Neural cell (in vitro differentiated cells): Measurements from ENCODE around the gene ANKS1A.

Source experiments
- POLR2AphosphoS5 ChIP-seq: IDR thresholded peaks from 2 replicates; pipeline ENCODE4 v1.6.1; 2012
- RAD21 ChIP-seq: fragments of 450-650 bp; conservative IDR thresholded peaks from 2 replicates; pipeline ENCODE4 v1.6.1; 2014; ENCODE audit warnings: antibody characterized with exemption, mild to moderate bottlenecking, moderate library complexity
- TF ChIP-seq, protein P1 (sequence below): fragments of 450-650 bp; IDR thresholded peaks from 2 replicates; pipeline ENCODE4 v1.5.1; 2014; ENCODE audit warnings: antibody characterized with exemption, mild to moderate bottlenecking, moderate library complexity; ENCODE audit not compliant: poor library complexity, severe bottlenecking
- TF ChIP-seq, protein P2 (sequence below): IDR thresholded peaks from 2 replicates; pipeline ENCODE4 v1.6.1; 2012; ENCODE audit warnings: borderline replicate concordance

DNA sequence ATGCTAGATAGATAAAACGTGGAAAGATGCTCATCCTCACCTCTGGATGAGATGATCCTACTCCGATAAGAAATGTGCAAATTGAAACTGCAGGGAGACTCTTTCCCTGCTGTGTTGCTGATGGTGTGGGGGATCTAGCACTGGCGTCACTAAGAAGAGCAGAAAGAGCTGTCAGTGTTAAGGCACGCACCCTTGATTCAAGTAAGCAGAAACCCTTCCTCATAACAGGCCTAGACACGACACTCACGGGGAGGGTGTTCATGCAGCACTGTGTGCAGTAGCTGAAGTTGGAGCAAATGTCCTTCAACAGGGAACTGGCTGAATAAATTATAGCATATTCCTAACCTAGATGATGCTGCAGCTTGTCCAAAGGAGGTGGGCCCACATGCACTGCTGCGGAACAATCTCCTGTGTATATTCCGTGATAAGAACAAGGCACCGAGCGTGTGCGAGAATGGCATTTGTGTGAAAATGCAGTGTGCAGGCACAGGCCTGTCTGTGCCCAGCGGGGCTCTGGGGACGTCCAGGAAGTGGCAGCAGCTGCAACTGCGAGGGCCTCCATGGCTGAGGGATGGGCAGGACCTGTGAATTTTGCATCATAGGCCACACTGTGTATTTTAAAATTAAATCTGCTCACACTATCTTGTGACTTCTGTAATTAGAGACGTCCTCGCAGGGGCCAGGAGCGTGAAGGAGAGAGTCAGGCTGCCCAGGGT is 188.1 kb downstream of the ANKS1A start:
- TF ChIP-seq, protein P1, sequence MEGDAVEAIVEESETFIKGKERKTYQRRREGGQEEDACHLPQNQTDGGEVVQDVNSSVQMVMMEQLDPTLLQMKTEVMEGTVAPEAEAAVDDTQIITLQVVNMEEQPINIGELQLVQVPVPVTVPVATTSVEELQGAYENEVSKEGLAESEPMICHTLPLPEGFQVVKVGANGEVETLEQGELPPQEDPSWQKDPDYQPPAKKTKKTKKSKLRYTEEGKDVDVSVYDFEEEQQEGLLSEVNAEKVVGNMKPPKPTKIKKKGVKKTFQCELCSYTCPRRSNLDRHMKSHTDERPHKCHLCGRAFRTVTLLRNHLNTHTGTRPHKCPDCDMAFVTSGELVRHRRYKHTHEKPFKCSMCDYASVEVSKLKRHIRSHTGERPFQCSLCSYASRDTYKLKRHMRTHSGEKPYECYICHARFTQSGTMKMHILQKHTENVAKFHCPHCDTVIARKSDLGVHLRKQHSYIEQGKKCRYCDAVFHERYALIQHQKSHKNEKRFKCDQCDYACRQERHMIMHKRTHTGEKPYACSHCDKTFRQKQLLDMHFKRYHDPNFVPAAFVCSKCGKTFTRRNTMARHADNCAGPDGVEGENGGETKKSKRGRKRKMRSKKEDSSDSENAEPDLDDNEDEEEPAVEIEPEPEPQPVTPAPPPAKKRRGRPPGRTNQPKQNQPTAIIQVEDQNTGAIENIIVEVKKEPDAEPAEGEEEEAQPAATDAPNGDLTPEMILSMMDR, result no peak
- TF ChIP-seq, protein P2, sequence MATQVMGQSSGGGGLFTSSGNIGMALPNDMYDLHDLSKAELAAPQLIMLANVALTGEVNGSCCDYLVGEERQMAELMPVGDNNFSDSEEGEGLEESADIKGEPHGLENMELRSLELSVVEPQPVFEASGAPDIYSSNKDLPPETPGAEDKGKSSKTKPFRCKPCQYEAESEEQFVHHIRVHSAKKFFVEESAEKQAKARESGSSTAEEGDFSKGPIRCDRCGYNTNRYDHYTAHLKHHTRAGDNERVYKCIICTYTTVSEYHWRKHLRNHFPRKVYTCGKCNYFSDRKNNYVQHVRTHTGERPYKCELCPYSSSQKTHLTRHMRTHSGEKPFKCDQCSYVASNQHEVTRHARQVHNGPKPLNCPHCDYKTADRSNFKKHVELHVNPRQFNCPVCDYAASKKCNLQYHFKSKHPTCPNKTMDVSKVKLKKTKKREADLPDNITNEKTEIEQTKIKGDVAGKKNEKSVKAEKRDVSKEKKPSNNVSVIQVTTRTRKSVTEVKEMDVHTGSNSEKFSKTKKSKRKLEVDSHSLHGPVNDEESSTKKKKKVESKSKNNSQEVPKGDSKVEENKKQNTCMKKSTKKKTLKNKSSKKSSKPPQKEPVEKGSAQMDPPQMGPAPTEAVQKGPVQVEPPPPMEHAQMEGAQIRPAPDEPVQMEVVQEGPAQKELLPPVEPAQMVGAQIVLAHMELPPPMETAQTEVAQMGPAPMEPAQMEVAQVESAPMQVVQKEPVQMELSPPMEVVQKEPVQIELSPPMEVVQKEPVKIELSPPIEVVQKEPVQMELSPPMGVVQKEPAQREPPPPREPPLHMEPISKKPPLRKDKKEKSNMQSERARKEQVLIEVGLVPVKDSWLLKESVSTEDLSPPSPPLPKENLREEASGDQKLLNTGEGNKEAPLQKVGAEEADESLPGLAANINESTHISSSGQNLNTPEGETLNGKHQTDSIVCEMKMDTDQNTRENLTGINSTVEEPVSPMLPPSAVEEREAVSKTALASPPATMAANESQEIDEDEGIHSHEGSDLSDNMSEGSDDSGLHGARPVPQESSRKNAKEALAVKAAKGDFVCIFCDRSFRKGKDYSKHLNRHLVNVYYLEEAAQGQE, result no peak
- TF ChIP-seq POLR2AphosphoS5 (no peak), RAD21 (no peak)
